ENCODE data around the gene C9orf152. TPM values are rescaled to one million over a fixed set of nuclear protein-coding genes. Genes with fewer than 3 reads are reported as not detected.
"Not testable (repeated sequence)": the region's sequence is repeated elsewhere in the genome, so short reads cannot be mapped to it uniquely, and the experiment has no call there.

C9orf152 gene
- polyA plus RNA-seq, 2 donors: 0.86 to 1.3 TPM

DNA sequence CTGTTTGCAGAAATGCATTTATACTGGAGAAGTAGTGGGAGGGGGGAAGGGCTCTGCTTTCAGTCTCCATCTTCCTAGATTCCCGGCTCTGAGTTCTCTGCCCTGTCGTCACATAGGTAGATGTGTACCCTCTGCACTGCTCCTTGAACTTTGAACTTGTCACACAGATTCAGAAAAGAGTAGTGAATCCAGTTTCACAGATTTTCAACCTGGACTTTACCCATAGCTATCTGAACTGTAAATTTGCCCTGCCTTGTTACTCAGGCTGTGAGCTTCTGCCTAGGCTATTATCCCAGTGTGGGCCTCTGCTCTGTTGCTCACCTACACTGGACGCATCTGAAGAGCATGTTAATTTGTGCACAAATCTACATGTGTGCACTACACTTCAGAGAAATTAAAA is 12.8 kb upstream of the C9orf152 start:
- H3K9me3 ChIP-seq (ENCODE audit: control insufficient read depth in 2 of 2, insufficient read depth in 1 of 2, low read depth in 1 of 2, low read length in 1 of 2): no peaks in the 10 kb centered on the region
- H3K36me3 ChIP-seq (ENCODE audit: control insufficient read depth in 2 of 2, insufficient read depth in 2 of 2, low read length in 1 of 2): no peaks in the 10 kb centered on the region
- no peak overlapping the region for H3K4me3 ChIP-seq (ENCODE audit: low read depth in 1 of 2, low read length in 2 of 2)
- H3K4me1 ChIP-seq (ENCODE audit: control insufficient read depth in 2 of 2, insufficient read depth in 2 of 2, low read length in 1 of 2): no peaks in the 10 kb centered on the region
- no peaks in the 10 kb centered on the region for H3K27me3 ChIP-seq (ENCODE audit: control insufficient read depth in 1 of 2, insufficient read depth in 2 of 2, low read length in 2 of 2)
- no peak overlapping the region for H3K27ac ChIP-seq (ENCODE audit: low read depth in 2 of 2, low read length in 1 of 2)
- 74 to 94% methylated on average over 3 of the region's 3 CpGs for WGBS, 2 donors

DNA sequence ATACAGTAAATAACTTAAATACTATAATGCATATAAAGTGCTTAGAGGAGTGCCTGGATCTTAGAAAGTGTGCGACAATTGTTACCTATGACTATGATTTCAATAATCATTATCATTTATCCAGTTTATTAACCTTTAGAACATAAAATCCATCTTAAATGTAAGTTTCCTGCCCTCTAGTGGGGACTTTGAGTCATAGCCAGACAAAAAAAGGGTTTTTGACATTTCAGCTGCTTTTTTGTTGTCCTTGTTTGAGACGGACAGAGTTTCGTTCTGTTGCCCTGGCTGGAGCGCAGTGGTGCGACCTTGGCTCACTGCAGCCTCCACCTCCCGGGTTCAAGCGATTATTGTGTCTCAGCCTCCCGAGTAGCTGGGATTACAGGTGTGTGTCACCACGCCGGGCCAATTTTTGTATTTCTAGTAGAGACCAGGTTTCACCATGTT is 9.7 kb upstream of the C9orf152 start:
- Histone ChIP-seq H3K27me3 (ENCODE audit: control insufficient read depth in 1 of 2, insufficient read depth in 2 of 2, low read length in 2 of 2) (no peaks in the 10 kb centered on the region), H3K36me3 (ENCODE audit: control insufficient read depth in 2 of 2, insufficient read depth in 2 of 2, low read length in 1 of 2) (no peaks in the 10 kb centered on the region), H3K27ac (ENCODE audit: low read depth in 2 of 2, low read length in 1 of 2) (no peak overlapping the region), H3K9me3 (ENCODE audit: control insufficient read depth in 2 of 2, insufficient read depth in 1 of 2, low read depth in 1 of 2, low read length in 1 of 2) (no peaks in the 10 kb centered on the region), H3K4me3 (ENCODE audit: low read depth in 1 of 2, low read length in 2 of 2) (no peak overlapping the region), H3K4me1 (ENCODE audit: control insufficient read depth in 2 of 2, insufficient read depth in 2 of 2, low read length in 1 of 2) (peaks cover 0 to 4% of the 10 kb centered on the region in 2 donors)
- WGBS, 2 donors: 22 to 26% methylated on average over 10 of the region's 10 CpGs

DNA sequence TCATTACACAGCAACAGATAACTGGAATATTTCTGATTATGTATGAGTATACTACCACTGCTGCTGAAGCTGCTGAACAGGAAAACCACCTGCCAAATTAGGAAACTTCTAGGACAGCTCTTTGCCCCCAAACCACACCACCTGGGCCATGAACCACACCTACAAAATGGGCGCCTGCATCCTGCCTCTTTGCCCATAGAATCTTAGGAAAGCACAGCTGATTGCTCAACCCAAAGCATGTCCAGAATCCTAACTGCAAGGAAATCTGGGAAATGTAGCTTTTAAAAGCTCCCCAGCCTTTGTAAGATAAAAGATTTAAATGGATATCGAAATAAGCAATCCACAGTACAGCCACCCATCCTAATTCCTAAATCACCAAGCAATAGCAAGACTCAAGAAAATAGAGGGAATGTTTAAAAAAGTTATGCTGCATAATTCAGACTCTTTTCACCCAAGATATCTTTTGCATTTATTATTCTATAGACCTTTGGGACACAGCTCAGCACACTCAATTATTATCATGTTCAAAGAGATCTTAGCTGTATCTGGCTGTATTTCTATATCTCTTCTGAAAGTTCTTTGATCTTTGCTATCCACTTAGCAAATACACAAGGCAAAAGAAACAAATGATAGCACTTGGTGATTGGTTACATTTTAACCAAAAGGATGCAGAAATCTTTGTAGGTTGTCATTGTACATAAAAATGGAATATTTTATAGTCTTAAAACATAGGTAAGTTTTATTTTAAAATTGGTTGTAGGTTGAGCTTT is 6.8 kb upstream of the C9orf152 start:
- Histone ChIP-seq H3K36me3 (ENCODE audit: control insufficient read depth in 2 of 2, insufficient read depth in 2 of 2, low read length in 1 of 2) (no peaks in the 10 kb centered on the region), H3K4me1 (ENCODE audit: control insufficient read depth in 2 of 2, insufficient read depth in 2 of 2, low read length in 1 of 2) (peaks cover 0 to 4% of the 10 kb centered on the region in 2 donors), H3K27me3 (ENCODE audit: control insufficient read depth in 1 of 2, insufficient read depth in 2 of 2, low read length in 2 of 2) (no peaks in the 10 kb centered on the region), H3K9me3 (ENCODE audit: control insufficient read depth in 2 of 2, insufficient read depth in 1 of 2, low read depth in 1 of 2, low read length in 1 of 2) (no peaks in the 10 kb centered on the region), H3K4me3 (ENCODE audit: low read depth in 1 of 2, low read length in 2 of 2) (no peak overlapping the region), H3K27ac (ENCODE audit: low read depth in 2 of 2, low read length in 1 of 2) (no peak overlapping the region)
- WGBS, 2 donors: 75 to 77% methylated on average over 2 of the region's 2 CpGs

DNA sequence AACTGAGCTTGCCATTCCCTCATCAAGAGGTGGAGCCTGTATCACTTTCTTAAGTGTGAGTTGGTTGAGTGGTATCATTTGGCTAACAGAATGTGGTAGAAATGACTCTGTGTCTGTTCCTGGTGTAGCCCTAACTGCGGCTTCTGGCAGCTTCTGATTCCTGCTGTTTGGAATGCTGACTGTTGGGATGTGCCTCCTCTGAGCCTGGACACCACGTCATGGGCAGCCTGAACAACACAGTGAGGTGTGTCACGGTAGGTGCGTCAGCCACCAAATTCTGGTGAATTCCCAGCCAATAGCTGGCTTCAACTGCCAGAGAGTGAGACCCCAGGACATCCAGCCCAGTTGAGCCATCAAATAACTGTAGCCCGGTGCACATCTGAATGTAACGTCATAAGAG is 6.1 kb upstream of the C9orf152 start:
- H3K36me3 ChIP-seq (ENCODE audit: control insufficient read depth in 2 of 2, insufficient read depth in 2 of 2, low read length in 1 of 2): no peaks in the 10 kb centered on the region
- H3K4me3 ChIP-seq (ENCODE audit: low read depth in 1 of 2, low read length in 2 of 2): no peak overlapping the region
- no peak overlapping the region for H3K27ac ChIP-seq (ENCODE audit: low read depth in 2 of 2, low read length in 1 of 2)
- 69 to 75% methylated on average over 6 of the region's 6 CpGs for WGBS, 2 donors
- no peaks in the 10 kb centered on the region for H3K27me3 ChIP-seq (ENCODE audit: control insufficient read depth in 1 of 2, insufficient read depth in 2 of 2, low read length in 2 of 2)
- peaks cover 0 to 4% of the 10 kb centered on the region in 2 donors for H3K4me1 ChIP-seq (ENCODE audit: control insufficient read depth in 2 of 2, insufficient read depth in 2 of 2, low read length in 1 of 2)
- no peaks in the 10 kb centered on the region for H3K9me3 ChIP-seq (ENCODE audit: control insufficient read depth in 2 of 2, insufficient read depth in 1 of 2, low read depth in 1 of 2, low read length in 1 of 2)

DNA sequence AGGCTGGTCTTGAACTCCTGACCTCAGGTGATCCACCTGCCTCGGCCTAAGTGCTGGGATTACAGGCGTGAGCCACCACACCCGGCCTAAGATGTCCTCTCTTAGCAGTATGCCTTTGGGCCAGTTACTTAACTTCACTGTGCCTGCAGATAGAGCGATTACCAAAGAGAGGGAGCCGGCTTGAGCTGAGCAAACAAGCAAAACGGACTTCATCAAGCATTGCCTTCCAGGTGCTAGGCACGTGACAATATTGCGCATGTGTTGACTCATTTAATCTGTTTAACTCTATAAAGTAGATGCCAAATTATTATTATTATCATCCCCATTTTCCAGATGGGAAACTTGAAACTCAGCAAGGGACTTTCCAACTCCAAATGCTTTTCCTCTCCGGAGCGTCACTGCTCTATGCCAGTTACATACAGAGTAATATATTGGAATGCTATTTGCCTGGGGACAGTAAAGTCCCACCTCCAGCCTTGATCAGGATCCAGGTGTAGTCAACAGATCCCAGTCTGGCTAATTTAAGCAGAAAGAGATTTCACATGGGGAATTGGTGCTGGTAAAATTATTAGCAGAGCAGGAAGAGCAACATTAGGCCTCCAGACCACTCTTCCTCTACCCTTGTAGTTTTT is 5.6 kb upstream of the C9orf152 start:
- no peak overlapping the region for H3K27ac ChIP-seq (ENCODE audit: low read depth in 2 of 2, low read length in 1 of 2)
- H3K36me3 ChIP-seq (ENCODE audit: control insufficient read depth in 2 of 2, insufficient read depth in 2 of 2, low read length in 1 of 2): no peaks in the 10 kb centered on the region
- H3K4me3 ChIP-seq (ENCODE audit: low read depth in 1 of 2, low read length in 2 of 2): no peak overlapping the region
- no peaks in the 10 kb centered on the region for H3K9me3 ChIP-seq (ENCODE audit: control insufficient read depth in 2 of 2, insufficient read depth in 1 of 2, low read depth in 1 of 2, low read length in 1 of 2)
- no peaks in the 10 kb centered on the region for H3K27me3 ChIP-seq (ENCODE audit: control insufficient read depth in 1 of 2, insufficient read depth in 2 of 2, low read length in 2 of 2)
- WGBS, 2 donors: 52 to 53% methylated on average over 10 of the region's 10 CpGs
- peaks cover 0 to 4% of the 10 kb centered on the region in 2 donors for H3K4me1 ChIP-seq (ENCODE audit: control insufficient read depth in 2 of 2, insufficient read depth in 2 of 2, low read length in 1 of 2)

DNA sequence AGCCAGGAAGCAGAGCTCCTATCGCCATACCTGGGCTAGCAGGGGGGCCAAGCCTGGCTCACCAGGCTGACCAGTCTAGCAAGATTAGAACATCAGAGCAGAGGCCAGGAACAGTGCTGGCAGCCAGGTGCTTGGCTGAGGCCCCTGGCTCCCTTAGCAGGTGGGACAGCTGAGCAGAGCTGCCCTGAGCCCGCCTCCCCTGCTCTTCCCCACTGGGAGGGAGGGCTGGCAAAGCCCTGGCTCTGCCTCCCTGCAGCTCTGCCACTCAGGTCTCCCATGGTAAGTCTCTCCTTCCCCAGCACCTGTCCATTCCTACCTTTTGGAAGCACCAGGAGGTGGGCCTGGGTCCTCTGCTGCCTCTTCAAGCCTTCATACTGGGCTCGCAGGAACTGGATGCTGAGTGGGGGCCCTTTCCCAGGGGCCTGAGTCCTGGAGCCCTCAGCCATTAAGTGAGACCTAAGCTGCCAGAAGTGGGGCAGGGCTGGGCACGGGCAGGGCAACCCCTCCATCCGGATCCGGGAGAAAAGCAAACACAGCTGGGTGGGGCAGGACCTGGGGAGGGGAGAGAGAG is 803 bp downstream of the C9orf152 start:
- Histone ChIP-seq H3K4me1 (ENCODE audit: control insufficient read depth in 2 of 2, insufficient read depth in 2 of 2, low read length in 1 of 2) (peaks cover 3 to 11% of the 10 kb centered on the region in 2 donors), H3K9me3 (ENCODE audit: control insufficient read depth in 2 of 2, insufficient read depth in 1 of 2, low read depth in 1 of 2, low read length in 1 of 2) (no peaks in the 10 kb centered on the region), H3K4me3 (ENCODE audit: low read depth in 1 of 2, low read length in 2 of 2) (peak overlapping the region; percentile 22 to 23), H3K36me3 (ENCODE audit: control insufficient read depth in 2 of 2, insufficient read depth in 2 of 2, low read length in 1 of 2) (no peaks in the 10 kb centered on the region), H3K27ac (ENCODE audit: low read depth in 2 of 2, low read length in 1 of 2) (peak overlapping the region; percentile 14 to 78), H3K27me3 (ENCODE audit: control insufficient read depth in 1 of 2, insufficient read depth in 2 of 2, low read length in 2 of 2) (no peaks in the 10 kb centered on the region)
- WGBS, 2 donors: 26 to 40% methylated on average over 6 of the region's 6 CpGs

DNA sequence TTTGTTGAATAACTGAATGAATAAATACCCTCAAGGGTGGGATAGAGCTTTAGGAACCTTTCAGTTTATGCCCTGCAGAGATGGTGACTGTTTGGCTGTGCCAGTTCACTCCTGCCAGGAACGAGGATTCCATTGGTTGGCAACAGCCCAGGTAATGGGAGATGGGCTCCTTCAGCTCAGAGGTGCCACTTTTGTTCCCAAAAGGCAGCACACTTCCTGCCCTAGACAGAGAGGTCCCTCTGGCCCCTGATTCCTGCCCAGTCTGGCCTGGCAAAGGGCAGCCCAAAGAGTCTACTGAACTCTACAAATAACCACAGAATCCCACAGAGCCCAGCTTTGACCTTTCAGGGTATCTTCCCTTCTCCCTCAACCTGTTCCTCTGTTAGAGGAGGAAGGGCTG is 1.6 kb downstream of the C9orf152 start:
- H3K9me3 ChIP-seq (ENCODE audit: control insufficient read depth in 2 of 2, insufficient read depth in 1 of 2, low read depth in 1 of 2, low read length in 1 of 2): no peaks in the 10 kb centered on the region
- H3K4me1 ChIP-seq (ENCODE audit: control insufficient read depth in 2 of 2, insufficient read depth in 2 of 2, low read length in 1 of 2): peaks cover 3 to 11% of the 10 kb centered on the region in 2 donors
- H3K36me3 ChIP-seq (ENCODE audit: control insufficient read depth in 2 of 2, insufficient read depth in 2 of 2, low read length in 1 of 2): no peaks in the 10 kb centered on the region
- 41 to 50% methylated on average over 1 of the region's 1 CpG for WGBS, 2 donors
- H3K27me3 ChIP-seq (ENCODE audit: control insufficient read depth in 1 of 2, insufficient read depth in 2 of 2, low read length in 2 of 2): no peaks in the 10 kb centered on the region
- H3K4me3 ChIP-seq (ENCODE audit: low read depth in 1 of 2, low read length in 2 of 2): no peak overlapping the region
- H3K27ac ChIP-seq (ENCODE audit: low read depth in 2 of 2, low read length in 1 of 2): peak overlapping the region; percentile 14 to 78

DNA sequence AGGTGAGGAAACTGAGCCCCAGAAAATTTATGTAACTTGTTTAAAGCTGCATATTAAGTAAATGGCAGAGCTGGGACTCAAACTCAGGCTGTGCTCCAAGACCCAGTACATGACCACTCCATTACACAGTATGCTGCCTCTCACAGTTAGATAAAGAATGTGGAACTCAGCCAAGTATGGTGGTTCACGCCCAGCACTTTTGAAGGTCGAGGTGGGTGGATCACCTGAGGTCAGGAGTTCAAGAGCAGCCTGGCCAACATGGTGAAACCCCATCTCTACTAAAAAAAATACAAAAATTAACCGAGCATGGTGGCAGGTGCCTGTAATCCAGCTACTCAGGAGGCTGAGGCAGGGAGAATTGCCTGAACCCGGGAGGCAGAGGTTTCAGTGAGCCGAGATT is 2.3 kb downstream of the C9orf152 start:
- WGBS, 2 donors: 59 to 67% methylated on average over 5 of the region's 5 CpGs
- H3K4me3 ChIP-seq (ENCODE audit: low read depth in 1 of 2, low read length in 2 of 2): not testable (repeated sequence)

DNA sequence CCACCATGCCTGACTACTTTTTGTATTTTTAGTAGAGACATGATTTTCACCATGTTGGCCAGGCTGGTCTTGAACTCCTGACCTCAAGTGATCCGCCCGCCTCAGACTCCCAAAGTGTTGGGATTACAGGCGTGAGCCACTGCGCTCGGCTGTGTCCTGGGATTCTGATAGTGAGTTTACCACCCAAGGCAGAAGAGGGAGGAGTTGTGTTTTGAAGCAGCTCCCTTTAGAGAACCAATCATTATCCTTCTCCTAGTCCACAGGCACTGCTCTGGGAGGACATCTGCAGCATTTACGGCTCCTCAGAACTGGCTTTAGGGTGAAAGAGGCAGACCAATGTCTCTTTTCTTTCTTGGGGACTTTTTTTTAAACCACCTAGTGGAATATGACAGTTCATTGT is 5.7 kb downstream of the C9orf152 start:
- Histone ChIP-seq H3K27me3 (ENCODE audit: control insufficient read depth in 1 of 2, insufficient read depth in 2 of 2, low read length in 2 of 2) (no peaks in the 10 kb centered on the region), H3K4me1 (ENCODE audit: control insufficient read depth in 2 of 2, insufficient read depth in 2 of 2, low read length in 1 of 2) (peaks cover 0 to 7% of the 10 kb centered on the region in 2 donors), H3K4me3 (ENCODE audit: low read depth in 1 of 2, low read length in 2 of 2) (no peak overlapping the region), H3K27ac (ENCODE audit: low read depth in 2 of 2, low read length in 1 of 2) (no peak overlapping the region), H3K36me3 (ENCODE audit: control insufficient read depth in 2 of 2, insufficient read depth in 2 of 2, low read length in 1 of 2) (no peaks in the 10 kb centered on the region), H3K9me3 (ENCODE audit: control insufficient read depth in 2 of 2, insufficient read depth in 1 of 2, low read depth in 1 of 2, low read length in 1 of 2) (no peaks in the 10 kb centered on the region)
- 79 to 92% methylated on average over 6 of the region's 6 CpGs for WGBS, 2 donors

More for the DNA sequence above, 2.3 kb downstream of the C9orf152 start:
- H3K4me1 ChIP-seq (ENCODE audit: control insufficient read depth in 2 of 2, insufficient read depth in 2 of 2, low read length in 1 of 2): peaks cover 3 to 11% of the 10 kb centered on the region in 2 donors
- not testable (repeated sequence) for H3K36me3 ChIP-seq (ENCODE audit: control insufficient read depth in 2 of 2, insufficient read depth in 2 of 2, low read length in 1 of 2); H3K27ac ChIP-seq (ENCODE audit: low read depth in 2 of 2, low read length in 1 of 2); H3K9me3 ChIP-seq (ENCODE audit: control insufficient read depth in 2 of 2, insufficient read depth in 1 of 2, low read depth in 1 of 2, low read length in 1 of 2); H3K27me3 ChIP-seq (ENCODE audit: control insufficient read depth in 1 of 2, insufficient read depth in 2 of 2, low read length in 2 of 2)
